Body of pancreas (tissue), 4 donors: ENCODE measurements around the gene PAK5.

Experiments
- POLR2A ChIP-seq, 3 donors: fragments of 450-650 bp; IDR thresholded peaks; one replicate each; pipeline ENCODE4 v1.6.1; 2016; ENCODE audit warnings: antibody characterized with exemption in 3 of 3, mild to moderate bottlenecking in 2 of 3
- TF ChIP-seq, protein P1 (sequence below), 7 experiments: fragments of 450-650 bp in 4 of 7; fragments of 200-600 bp in 3 of 7; sonication (generic) in 3 of 7; IDR thresholded peaks; one replicate each; pipeline ENCODE4 v1.5.1; 2016 to 2019; ENCODE audit warnings: antibody characterized with exemption in 7 of 7

DNA sequence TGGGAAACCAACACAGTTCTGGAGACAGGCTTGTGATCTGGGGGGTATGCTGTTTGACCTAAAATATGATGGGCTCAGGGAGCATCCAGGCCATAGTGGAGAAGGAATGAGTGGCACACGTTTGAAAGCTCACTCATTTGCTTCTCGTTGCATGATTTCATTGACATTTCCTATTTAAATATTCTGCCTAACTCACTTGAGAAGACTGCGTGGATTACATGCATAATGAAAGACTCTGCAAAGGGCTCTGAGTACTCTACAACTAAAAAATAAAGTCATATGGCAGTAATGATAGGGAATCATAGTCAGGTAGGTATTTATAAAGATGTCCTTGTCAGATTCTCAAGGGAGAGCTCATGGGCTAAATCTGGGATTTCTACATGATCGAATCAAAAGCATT lies 206.6 kb downstream of the PAK5 start:
- TF ChIP-seq, protein P1, sequence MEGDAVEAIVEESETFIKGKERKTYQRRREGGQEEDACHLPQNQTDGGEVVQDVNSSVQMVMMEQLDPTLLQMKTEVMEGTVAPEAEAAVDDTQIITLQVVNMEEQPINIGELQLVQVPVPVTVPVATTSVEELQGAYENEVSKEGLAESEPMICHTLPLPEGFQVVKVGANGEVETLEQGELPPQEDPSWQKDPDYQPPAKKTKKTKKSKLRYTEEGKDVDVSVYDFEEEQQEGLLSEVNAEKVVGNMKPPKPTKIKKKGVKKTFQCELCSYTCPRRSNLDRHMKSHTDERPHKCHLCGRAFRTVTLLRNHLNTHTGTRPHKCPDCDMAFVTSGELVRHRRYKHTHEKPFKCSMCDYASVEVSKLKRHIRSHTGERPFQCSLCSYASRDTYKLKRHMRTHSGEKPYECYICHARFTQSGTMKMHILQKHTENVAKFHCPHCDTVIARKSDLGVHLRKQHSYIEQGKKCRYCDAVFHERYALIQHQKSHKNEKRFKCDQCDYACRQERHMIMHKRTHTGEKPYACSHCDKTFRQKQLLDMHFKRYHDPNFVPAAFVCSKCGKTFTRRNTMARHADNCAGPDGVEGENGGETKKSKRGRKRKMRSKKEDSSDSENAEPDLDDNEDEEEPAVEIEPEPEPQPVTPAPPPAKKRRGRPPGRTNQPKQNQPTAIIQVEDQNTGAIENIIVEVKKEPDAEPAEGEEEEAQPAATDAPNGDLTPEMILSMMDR (IDR thresholded peaks at IDR 0.05): no peak
- no peak for TF ChIP-seq POLR2A (IDR thresholded peaks at IDR 0.05)
